Smooth muscle cell (in vitro differentiated cells): ENCODE data around the gene FYCO1. TPM values are rescaled to one million over a fixed set of nuclear protein-coding genes. Genes with fewer than 3 reads are reported as not detected.

Source experiments
- DNase-seq: peaks from one replicate; lab custom pipeline; 2025; ENCODE audit not compliant: unreplicated experiment; lab: John Stamatoyannopoulos, UW
- H2AFZ ChIP-seq: fragments of 200-600 bp; sonication (generic); 2 replicates; pipeline ENCODE4 v1.6.0; 2016; ENCODE audit warnings: antibody characterized with exemption, low read depth, mild to moderate bottlenecking
- H3F3A ChIP-seq: fragments of 200-600 bp; sonication (generic); 2 replicates; pipeline ENCODE4 v1.6.0; 2017; ENCODE audit warnings: antibody characterized with exemption, low read depth
- H3K27ac ChIP-seq: fragments of 200-600 bp; sonication (generic); 2 replicates; pipeline ENCODE4 v1.5.1; 2016; ENCODE audit warnings: low read depth, mild to moderate bottlenecking
- H3K27me3 ChIP-seq: fragments of 200-600 bp; sonication (generic); 2 replicates; pipeline ENCODE4 v1.6.1; 2016; ENCODE audit warnings: low read depth, mild to moderate bottlenecking
- H3K36me3 ChIP-seq: fragments of 200-600 bp; sonication (generic); 2 replicates; pipeline ENCODE4 v1.5.1; 2016; ENCODE audit warnings: low read depth
- H3K4me1 ChIP-seq: fragments of 200-600 bp; sonication (generic); 2 replicates; pipeline ENCODE4 v1.5.1; 2016; ENCODE audit warnings: low read depth
- H3K4me2 ChIP-seq: fragments of 200-600 bp; sonication (generic); 2 replicates; pipeline ENCODE4 v1.6.0; 2016; ENCODE audit warnings: mild to moderate bottlenecking
- H3K4me3 ChIP-seq: fragments of 200-600 bp; sonication (generic); 2 replicates; pipeline ENCODE4 v1.5.1; 2016; ENCODE audit warnings: mild to moderate bottlenecking
- H3K79me2 ChIP-seq: fragments of 200-600 bp; sonication (generic); 2 replicates; pipeline ENCODE4 v1.6.0; 2016; ENCODE audit warnings: low read depth, mild to moderate bottlenecking
- H3K9ac ChIP-seq: fragments of 200-600 bp; sonication (generic); 2 replicates; pipeline ENCODE4 v1.6.0; 2016; ENCODE audit warnings: low read depth
- H3K9me3 ChIP-seq: fragments of 200-600 bp; sonication (generic); replicated peaks from 2 replicates; pipeline ENCODE4 v1.5.1; 2016; ENCODE audit warnings: low read depth
- H4K20me1 ChIP-seq: fragments of 200-600 bp; sonication (generic); 2 replicates; pipeline ENCODE4 v1.6.0; 2016; ENCODE audit warnings: low read depth
- WGBS: methylation state at CpG from one replicate; pipeline ENCODE4 v1.1.7; 2016; ENCODE audit warnings: low lambda C conversion rate; 5-methylcytosine and 5-hydroxymethylcytosine counted together
- polyA plus RNA-seq: library from polyadenylated mRNA; unstranded; fragments of >200 nt; fragmentation: Nextera tagmentation; extraction: Ambion mirVana; gene quantifications from 2 replicates; pipeline ENCODE4 v1.2.1, GENCODE V29; 2016
- total RNA-seq: library from RNA; depleted of rRNA; stranded (reverse); fragments of >200 nt; gene quantifications from 2 replicates; pipeline ENCODE4 v1.2.3, GENCODE V29; 2014
- TF ChIP-seq, protein P1 (sequence below): fragments of 200-600 bp; sonication (generic); IDR thresholded peaks from 2 replicates; pipeline ENCODE4 v1.5.1; 2017; ENCODE audit warnings: borderline replicate concordance, mild to moderate bottlenecking, antibody characterized with exemption; ENCODE audit not compliant: insufficient read depth, poor library complexity, severe bottlenecking

Gene FYCO1
- total and polyA plus RNA-seq, 2 experiments from 2014 or later = 7.4 to 20.9 TPM

- peak overlapping the region; percentile 60 for H3K27ac ChIP-seq
- TF ChIP-seq, protein P1, sequence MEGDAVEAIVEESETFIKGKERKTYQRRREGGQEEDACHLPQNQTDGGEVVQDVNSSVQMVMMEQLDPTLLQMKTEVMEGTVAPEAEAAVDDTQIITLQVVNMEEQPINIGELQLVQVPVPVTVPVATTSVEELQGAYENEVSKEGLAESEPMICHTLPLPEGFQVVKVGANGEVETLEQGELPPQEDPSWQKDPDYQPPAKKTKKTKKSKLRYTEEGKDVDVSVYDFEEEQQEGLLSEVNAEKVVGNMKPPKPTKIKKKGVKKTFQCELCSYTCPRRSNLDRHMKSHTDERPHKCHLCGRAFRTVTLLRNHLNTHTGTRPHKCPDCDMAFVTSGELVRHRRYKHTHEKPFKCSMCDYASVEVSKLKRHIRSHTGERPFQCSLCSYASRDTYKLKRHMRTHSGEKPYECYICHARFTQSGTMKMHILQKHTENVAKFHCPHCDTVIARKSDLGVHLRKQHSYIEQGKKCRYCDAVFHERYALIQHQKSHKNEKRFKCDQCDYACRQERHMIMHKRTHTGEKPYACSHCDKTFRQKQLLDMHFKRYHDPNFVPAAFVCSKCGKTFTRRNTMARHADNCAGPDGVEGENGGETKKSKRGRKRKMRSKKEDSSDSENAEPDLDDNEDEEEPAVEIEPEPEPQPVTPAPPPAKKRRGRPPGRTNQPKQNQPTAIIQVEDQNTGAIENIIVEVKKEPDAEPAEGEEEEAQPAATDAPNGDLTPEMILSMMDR = no peak
- no peaks in the 10 kb centered on the region for H3K4me1 ChIP-seq
- H3F3A ChIP-seq = peaks cover 5% of the 10 kb centered on the region
- no peaks in the 10 kb centered on the region for H3K36me3 ChIP-seq
- H3K79me2 ChIP-seq = no peaks in the 10 kb centered on the region
- H3K27me3 ChIP-seq = no peaks in the 10 kb centered on the region
- 52% methylated on average over 6 of the region's 6 CpGs for WGBS
- H4K20me1 ChIP-seq = no peaks in the 10 kb centered on the region
- no peaks in the 10 kb centered on the region for H3K9me3 ChIP-seq
- peak overlapping the region; percentile 66 for H3K4me2 ChIP-seq
- H2AFZ ChIP-seq = peak overlapping the region; percentile 53
- no peak for DNase-seq
- no peak overlapping the region for H3K9ac ChIP-seq
- H3K4me3 ChIP-seq = no peak overlapping the region
Measured at GRCh38 chr3:46027736-46028397, 32.2 kb upstream of the FYCO1 start.

GRCh38 chr3:46027021-46027705 is 31.5 kb upstream of the FYCO1 start, which contains the start of gene XCR1:
Gene XCR1, minus strand, starts transcription at chr3:46027483. Its CDS starts 5,536 bp downstream, at chr3:46021947.
- H3F3A ChIP-seq = peaks cover 5% of the 10 kb centered on the region
- peak within 1 kb of the TSS; percentile 66 for H3K4me2 ChIP-seq
- peak within 1 kb of the TSS; percentile 60 for H3K27ac ChIP-seq
- no peak for DNase-seq
- TF ChIP-seq, protein P1 = no peak
- H3K4me3 ChIP-seq = no peak within 1 kb of the TSS
- H3K79me2 ChIP-seq = no peaks in the 10 kb centered on the region
- H3K27me3 ChIP-seq = no peaks in the 10 kb centered on the region
- H3K36me3 ChIP-seq = no peaks in the 10 kb centered on the region
- no peaks in the 10 kb centered on the region for H3K4me1 ChIP-seq
- no peaks in the 10 kb centered on the region for H3K9me3 ChIP-seq
- H3K9ac ChIP-seq = no peak within 1 kb of the TSS
- H4K20me1 ChIP-seq = no peaks in the 10 kb centered on the region
- H2AFZ ChIP-seq = peak within 1 kb of the TSS; percentile 53
- WGBS = 79% methylated on average over 3 of the region's 3 CpGs

GRCh38 chr3:46025139-46025538 is 29.5 kb upstream of the FYCO1 start:
- H3K27ac ChIP-seq = no peak overlapping the region
- no peaks in the 10 kb centered on the region for H4K20me1 ChIP-seq
- H3K27me3 ChIP-seq = no peaks in the 10 kb centered on the region
- TF ChIP-seq, protein P1 = no peak
- H3K4me1 ChIP-seq = no peaks in the 10 kb centered on the region
- H3K9ac ChIP-seq = no peak overlapping the region
- peaks cover 5% of the 10 kb centered on the region for H3F3A ChIP-seq
- no peak overlapping the region for H3K4me2 ChIP-seq
- no peaks in the 10 kb centered on the region for H3K79me2 ChIP-seq
- no peaks in the 10 kb centered on the region for H3K36me3 ChIP-seq
- H3K9me3 ChIP-seq = no peaks in the 10 kb centered on the region
- no peak overlapping the region for H3K4me3 ChIP-seq
- H2AFZ ChIP-seq = no peak overlapping the region
- WGBS = 71% methylated on average over 1 of the region's 1 CpG
- no peak for DNase-seq
